ENCODE measurements around the gene TMCO1.
A peak's percentile ranks its signal among the peaks of the same experiment; 100 is the strongest.
"Not testable (repeated sequence)": the region's sequence is repeated elsewhere in the genome, so short reads cannot be mapped to it uniquely, and the experiment has no call there.

Gene TMCO1

DNA sequence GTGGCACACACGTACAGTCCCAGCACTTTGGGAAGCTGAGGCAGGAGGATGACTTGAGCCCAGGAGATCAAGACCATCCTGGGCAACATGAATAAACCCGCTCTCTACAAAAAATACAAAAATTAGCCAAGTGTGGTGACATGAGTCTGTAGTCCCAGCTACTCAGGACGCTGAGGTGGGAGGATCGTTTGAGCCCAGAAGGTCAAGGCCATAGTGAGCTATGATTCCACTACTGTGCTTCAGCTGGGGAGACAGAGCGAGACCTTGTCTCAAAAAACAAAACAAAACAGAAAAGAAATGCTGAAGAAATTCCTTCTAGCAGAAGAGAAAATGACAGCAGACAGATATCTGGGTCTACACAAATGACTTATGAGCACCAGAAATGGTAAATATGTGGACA, 80.6 kb downstream of the TMCO1 start:
- no peak for DNase-seq (ENCODE audit: low read depth, low spot score)
- TF ChIP-seq, protein P1, sequence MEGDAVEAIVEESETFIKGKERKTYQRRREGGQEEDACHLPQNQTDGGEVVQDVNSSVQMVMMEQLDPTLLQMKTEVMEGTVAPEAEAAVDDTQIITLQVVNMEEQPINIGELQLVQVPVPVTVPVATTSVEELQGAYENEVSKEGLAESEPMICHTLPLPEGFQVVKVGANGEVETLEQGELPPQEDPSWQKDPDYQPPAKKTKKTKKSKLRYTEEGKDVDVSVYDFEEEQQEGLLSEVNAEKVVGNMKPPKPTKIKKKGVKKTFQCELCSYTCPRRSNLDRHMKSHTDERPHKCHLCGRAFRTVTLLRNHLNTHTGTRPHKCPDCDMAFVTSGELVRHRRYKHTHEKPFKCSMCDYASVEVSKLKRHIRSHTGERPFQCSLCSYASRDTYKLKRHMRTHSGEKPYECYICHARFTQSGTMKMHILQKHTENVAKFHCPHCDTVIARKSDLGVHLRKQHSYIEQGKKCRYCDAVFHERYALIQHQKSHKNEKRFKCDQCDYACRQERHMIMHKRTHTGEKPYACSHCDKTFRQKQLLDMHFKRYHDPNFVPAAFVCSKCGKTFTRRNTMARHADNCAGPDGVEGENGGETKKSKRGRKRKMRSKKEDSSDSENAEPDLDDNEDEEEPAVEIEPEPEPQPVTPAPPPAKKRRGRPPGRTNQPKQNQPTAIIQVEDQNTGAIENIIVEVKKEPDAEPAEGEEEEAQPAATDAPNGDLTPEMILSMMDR (IDR thresholded peaks at IDR 0.05; ENCODE audit: low read depth, low read length) = no peak
- in situ Hi-C loops (cut with HindIII; ENCODE audit: low sequenced_read_pairs) = no loop called here
- no peak overlapping the region for H3K4me3 ChIP-seq (ENCODE audit: low read depth, low read length)

DNA sequence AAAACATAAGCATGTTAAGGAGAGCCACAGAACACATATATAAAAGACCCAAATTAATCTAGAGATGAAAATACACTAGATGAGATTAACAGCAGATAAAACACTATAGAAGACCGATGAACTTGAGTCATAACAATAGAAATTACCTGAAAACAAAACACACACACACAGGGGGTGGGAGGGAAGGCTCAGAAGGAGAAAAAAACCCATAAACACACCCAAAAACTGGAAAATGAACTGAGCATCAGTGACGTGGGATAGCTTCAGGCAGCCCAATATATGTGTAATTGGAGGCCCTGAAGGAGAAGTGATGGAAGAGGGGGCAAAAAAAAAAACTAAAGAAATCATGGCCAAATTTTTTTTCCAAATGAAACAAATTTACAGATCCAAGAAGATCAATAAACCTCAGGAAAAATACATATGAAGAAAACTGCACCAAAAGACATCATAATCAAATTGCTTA, 81.7 kb downstream of the TMCO1 start:
- in situ Hi-C loops (cut with HindIII; ENCODE audit: low sequenced_read_pairs) = no loop called here
- DNase-seq (ENCODE audit: low read depth, low spot score) = no peak
- H3K4me3 ChIP-seq (ENCODE audit: low read depth, low read length) = no peak overlapping the region
- TF ChIP-seq, protein P1 (IDR thresholded peaks at IDR 0.05; ENCODE audit: low read depth, low read length) = no peak

DNA sequence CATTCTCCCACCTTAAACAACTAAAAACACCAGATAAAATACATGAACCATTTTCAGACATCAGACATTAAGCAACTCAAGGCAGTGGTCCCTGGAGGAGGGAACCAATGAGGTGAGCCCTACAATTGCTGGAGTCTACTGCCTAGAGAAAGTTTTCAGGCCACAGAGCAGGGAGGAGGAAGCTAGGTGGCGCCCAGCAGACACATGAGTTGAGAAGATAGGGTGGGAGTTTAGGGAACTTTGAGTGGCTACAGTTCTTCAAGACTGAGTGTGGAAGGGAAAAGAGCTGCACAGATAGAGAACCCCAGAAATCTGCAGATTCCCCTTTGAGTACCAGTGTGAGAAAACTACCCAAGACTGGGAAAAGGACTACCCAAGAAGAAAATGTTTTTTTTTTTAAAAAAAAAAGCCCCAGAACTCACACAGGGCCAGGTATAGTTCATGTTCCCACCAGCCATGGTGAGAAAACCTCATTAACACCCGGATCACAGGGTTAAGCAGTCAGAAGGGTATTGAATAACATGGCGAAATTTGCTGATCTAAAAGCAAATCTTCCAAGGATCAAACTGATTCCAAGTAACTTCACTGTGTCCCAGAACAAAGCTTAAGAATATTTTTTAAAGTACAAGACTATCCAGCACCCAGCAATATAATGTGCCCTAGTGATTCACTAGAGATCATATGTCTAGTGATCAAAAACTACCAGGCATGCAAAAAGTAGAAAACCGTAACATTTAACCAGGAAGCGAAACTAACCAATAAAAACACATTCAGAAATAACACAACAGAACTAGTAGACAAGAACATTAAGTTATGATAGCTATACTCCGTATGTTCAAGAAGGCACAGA, 82.3 kb downstream of the TMCO1 start:
- TF ChIP-seq, protein P1 (IDR thresholded peaks at IDR 0.05; ENCODE audit: low read depth, low read length) = peak; percentile 15
- no peak overlapping the region for H3K4me3 ChIP-seq (ENCODE audit: low read depth, low read length)
- in situ Hi-C loops (cut with HindIII; ENCODE audit: low sequenced_read_pairs) = no loop called here
- DNase-seq (ENCODE audit: low read depth, low spot score) = no peak

DNA sequence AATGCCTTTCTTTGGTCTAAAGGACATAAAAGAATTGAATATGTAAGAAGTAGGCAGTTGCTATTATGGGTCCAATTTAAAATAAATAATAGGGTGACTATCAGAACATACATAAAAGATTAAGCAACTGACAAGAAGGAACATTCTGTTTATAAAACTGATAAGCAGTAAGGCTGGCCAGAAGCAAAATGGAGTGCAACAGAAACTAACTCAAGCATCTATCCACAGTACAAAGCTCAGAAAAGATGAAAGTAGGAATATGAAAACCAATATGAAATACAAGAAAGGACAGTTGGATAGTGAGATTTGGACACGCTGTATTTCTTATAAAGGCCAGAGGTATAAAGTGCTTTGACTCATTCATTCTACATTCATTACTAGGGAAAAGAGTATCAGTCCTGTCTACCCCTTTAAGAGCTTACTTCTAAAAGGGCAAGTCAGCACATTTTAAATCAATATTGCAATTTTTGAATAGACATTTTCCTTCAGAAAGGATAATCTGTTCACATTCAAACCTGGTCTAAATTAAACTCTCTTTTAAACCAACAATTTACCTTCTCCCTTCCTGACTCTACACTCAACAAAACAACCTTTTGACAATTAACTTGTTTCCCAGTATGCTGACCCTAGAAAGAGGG, 84.7 kb downstream of the TMCO1 start:
- in situ Hi-C loops (cut with HindIII; ENCODE audit: low sequenced_read_pairs) = no loop called here
- no peak overlapping the region for H3K4me3 ChIP-seq (ENCODE audit: low read depth, low read length)
- DNase-seq (ENCODE audit: low read depth, low spot score) = no peak
- TF ChIP-seq, protein P1 (IDR thresholded peaks at IDR 0.05; ENCODE audit: low read depth, low read length) = no peak

DNA sequence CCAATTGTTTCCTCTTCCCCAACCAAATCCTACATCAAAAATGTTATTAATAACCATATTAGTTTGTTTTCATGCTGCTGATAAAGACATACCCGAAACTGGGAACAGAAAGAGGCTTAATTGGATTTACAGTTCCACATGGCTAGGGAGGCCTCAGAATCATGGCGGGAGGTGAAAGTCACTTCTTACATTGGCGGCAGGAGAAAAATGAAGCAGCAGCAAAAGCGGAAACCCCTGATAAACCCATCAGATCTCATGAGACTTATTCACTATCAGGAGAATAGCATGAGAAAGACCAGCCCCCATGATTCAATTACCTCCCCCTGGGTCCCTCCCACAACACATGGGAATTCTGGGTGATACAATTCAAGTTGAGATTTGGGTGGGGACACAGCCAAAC, 87.9 kb downstream of the TMCO1 start:
- DNase-seq (ENCODE audit: low read depth, low spot score); H3K4me3 ChIP-seq (ENCODE audit: low read depth, low read length); in situ Hi-C loops (cut with HindIII; ENCODE audit: low sequenced_read_pairs): not testable (repeated sequence)

DNA sequence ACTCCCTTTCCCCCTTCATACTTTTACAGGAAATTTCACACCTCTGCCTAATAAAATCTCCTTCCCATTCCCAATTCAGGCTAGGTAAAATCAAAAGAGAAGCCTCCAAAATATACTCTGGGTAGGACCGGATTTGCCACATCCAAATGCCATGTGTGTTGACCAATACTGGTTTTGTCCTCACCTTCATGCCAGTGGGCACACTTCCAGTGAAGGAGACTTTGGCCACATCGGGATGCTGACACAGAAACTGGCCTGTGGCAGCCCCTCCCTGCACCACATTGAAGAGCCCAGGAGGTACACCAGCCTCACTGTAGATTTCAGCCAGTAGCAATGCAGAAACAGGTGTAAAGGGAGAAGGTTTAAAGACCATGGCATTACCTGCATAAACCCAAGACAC, 88.4 kb downstream of the TMCO1 start:
- H3K4me3 ChIP-seq (ENCODE audit: low read depth, low read length) = no peak overlapping the region
- in situ Hi-C loops (cut with HindIII; ENCODE audit: low sequenced_read_pairs) = no loop called here
- no peak for DNase-seq (ENCODE audit: low read depth, low spot score)
- TF ChIP-seq, protein P1 (IDR thresholded peaks at IDR 0.05; ENCODE audit: low read depth, low read length) = no peak
